HepG2 (cell line): ENCODE results near the gene SPACA5B. TPM values are rescaled to one million over a fixed set of nuclear protein-coding genes. Genes with fewer than 3 reads are reported as not detected.

Source experiments
- ATAC-seq: fragments of 200-7000 bp; cut with Tn5 transposase; 3 replicates; pipeline ENCODE4 v1.9.1; 2020; ENCODE audit warnings: mild to moderate bottlenecking, moderate library complexity
- BruUV-seq: library from RNA; stranded (reverse); fragments of 400-500 nt; replicated peaks from 2 replicates; lab custom pipeline; 2021; lab: Mats Ljungman, UMichigan
- CTCF ChIA-PET: fragments of 300-600 bp; formaldehyde crosslinking; extraction: SDS; loops from one replicate; lab custom pipeline; 2021; ENCODE audit warnings: low total read pairs, inconsistent platforms, low intra/inter-chr PET ratio; lab: Yijun Ruan, JAX
- POLR2A ChIA-PET: fragments of 350-600 bp; sonication (Branson Sonifier 250); formaldehyde crosslinking; loops from one replicate; lab custom pipeline; 2020; ENCODE audit warnings: antibody characterized with exemption, inconsistent platforms; lab: Yijun Ruan, JAX
- DNase-seq: peaks from one replicate; pipeline ENCODE4 v3.0.0-alpha.2; 2015; ENCODE audit warnings: low spot score
- FAIRE-seq: peaks from 3 replicates; lab custom pipeline; 2011; peaks lifted over from hg19 to GRCh38; lab: Jason Lieb, UNC
- H2AFZ ChIP-seq: one replicate; pipeline ENCODE4 v1.6.1; 2011; ENCODE audit warnings: low read length, inconsistent platforms
- H3K27ac ChIP-seq: fragments of 300-600 bp; 3 replicates; pipeline ENCODE4 v1.8.0; 2011; ENCODE audit warnings: mixed run types, mild to moderate bottlenecking, mixed read lengths, low read length, inconsistent platforms; ENCODE audit not compliant: insufficient read depth; ENCODE audit errors: extremely low read length
- H3K27me3 ChIP-seq, 2 experiments: fragments of 200-600 bp in 1 of 2; 2 replicates in 1 of 2; 3 replicates in 1 of 2; pipeline versions ENCODE4 v1.6.0 to v1.8.0; 2011; ENCODE audit warnings: low read length in 2 of 2, mild to moderate bottlenecking in 2 of 2, moderate library complexity in 2 of 2, inconsistent platforms in 1 of 2; ENCODE audit not compliant: insufficient read depth in 2 of 2, control insufficient read depth in 1 of 2
- H3K36me3 ChIP-seq, 2 experiments: fragments of 200-600 bp in 1 of 2; replicated peaks in 1 of 2; 2 replicates in 1 of 2; 3 replicates in 1 of 2; pipeline versions ENCODE4 v1.5.1 to v1.8.0; 2011; ENCODE audit warnings: low read length in 2 of 2, inconsistent platforms in 1 of 2; ENCODE audit not compliant: insufficient read depth in 2 of 2, control insufficient read depth in 1 of 2
- H3K4me1 ChIP-seq: 2 replicates; pipeline ENCODE4 v1.5.1; 2012; ENCODE audit warnings: low read length, inconsistent platforms; ENCODE audit not compliant: insufficient read depth
- H3K4me2 ChIP-seq: 2 replicates; pipeline ENCODE4 v1.6.0; 2011; ENCODE audit warnings: low read depth, low read length, inconsistent platforms
- H3K4me3 ChIP-seq, 3 experiments: fragments of 200-600 bp in 1 of 3; sonication (generic), shearing (Covaris generic) in 1 of 3; replicated peaks in 1 of 3; 2 replicates each; pipeline ENCODE4 v1.5.1; 2011 to 2016; ENCODE audit warnings: low read length in 3 of 3, inconsistent platforms in 2 of 3, low read depth in 2 of 3, mild to moderate bottlenecking in 2 of 3, control low read depth in 1 of 3, mixed read lengths in 1 of 3; ENCODE audit not compliant: insufficient read depth in 1 of 3
- H3K79me2 ChIP-seq: one replicate; pipeline ENCODE4 v1.6.1; 2011; ENCODE audit warnings: low read length, inconsistent platforms; ENCODE audit not compliant: insufficient read depth
- H3K9ac ChIP-seq: 2 replicates; pipeline ENCODE4 v1.6.0; 2011; ENCODE audit warnings: mild to moderate bottlenecking, low read depth, low read length, inconsistent platforms; ENCODE audit not compliant: insufficient read depth
- H3K9me3 ChIP-seq: 2 replicates; pipeline ENCODE4 v1.5.1; 2012; ENCODE audit warnings: mild to moderate bottlenecking, low read length
- H4K20me1 ChIP-seq: 2 replicates; pipeline ENCODE4 v1.6.0; 2011; ENCODE audit warnings: inconsistent platforms, mild to moderate bottlenecking, low read length, moderate library complexity; ENCODE audit not compliant: insufficient read depth
- ARNT ChIP-seq: fragments of 450-650 bp; IDR thresholded peaks from 2 replicates; pipeline ENCODE4 v1.6.1; 2017
- HNF4A ChIP-seq: sonication (generic); formaldehyde crosslinking; IDR thresholded peaks from 2 replicates; pipeline ENCODE4 v1.4.0; 2020; ENCODE audit warnings: missing genetic modification reagents
- NFATC3 ChIP-seq: sonication (generic); formaldehyde crosslinking; IDR thresholded peaks from 2 replicates; pipeline ENCODE4 v1.5.1; 2020; ENCODE audit warnings: mild to moderate bottlenecking, missing genetic modification reagents
- PPARG ChIP-seq: conservative IDR thresholded peaks from 2 replicates; pipeline ENCODE4 v1.6.1; 2016; ENCODE audit warnings: missing biosample characterization, missing genetic modification reagents
- SAFB2 ChIP-seq: sonication (generic); formaldehyde crosslinking; IDR thresholded peaks from 2 replicates; pipeline ENCODE4 v1.5.1; 2020; ENCODE audit warnings: missing genetic modification reagents, low read depth, mild to moderate bottlenecking, borderline replicate concordance
- UBTF ChIP-seq: sonication (generic); formaldehyde crosslinking; IDR thresholded peaks from 2 replicates; pipeline ENCODE4 v1.4.0; 2020; ENCODE audit warnings: mild to moderate bottlenecking, missing genetic modification reagents
- ZNF446 ChIP-seq: sonication (generic); formaldehyde crosslinking; IDR thresholded peaks from 2 replicates; pipeline ENCODE4 v1.5.0; 2020; ENCODE audit warnings: mild to moderate bottlenecking, missing genetic modification reagents
- ZNF501 ChIP-seq: sonication (generic); formaldehyde crosslinking; IDR thresholded peaks from 2 replicates; pipeline ENCODE4 v1.5.1; 2020; ENCODE audit warnings: mild to moderate bottlenecking, moderate library complexity, missing genetic modification reagents
- ZNF570 ChIP-seq: sonication (generic); formaldehyde crosslinking; IDR thresholded peaks from 2 replicates; pipeline ENCODE4 v1.4.0; 2020; ENCODE audit warnings: mild to moderate bottlenecking, missing genetic modification reagents, borderline replicate concordance
- ZNF672 ChIP-seq: sonication (generic); formaldehyde crosslinking; IDR thresholded peaks from 2 replicates; pipeline ENCODE4 v1.8.1; 2022; ENCODE audit warnings: missing genetic modification reagents
- ZNF772 ChIP-seq: sonication (generic); formaldehyde crosslinking; IDR thresholded peaks from 2 replicates; pipeline ENCODE4 v1.5.0; 2020; ENCODE audit warnings: mild to moderate bottlenecking, missing genetic modification reagents
- whole genome bisulfite sequencing: methylation state at CpG from one replicate; pipeline ENCODE4 v1.1.6; 2017; ENCODE audit warnings: low lambda C conversion rate; 5-methylcytosine and 5-hydroxymethylcytosine counted together
- in situ Hi-C: cut with HindIII; loops from 2 replicates; pipeline ENCODE4 v1.10.0; 2017; ENCODE audit warnings: low pct_unique_long_range_greater_than_20kb; ENCODE audit not compliant: extremely low pct_ligation_motif_present
- intact Hi-C: fragments of 100-400 bp; cut with micrococcal nuclease; formaldehyde crosslinking; loops from one replicate; pipeline ENCODE4 v1.10.0; 2022; ENCODE audit not compliant: unreplicated experiment
- polyA plus RNA-seq, 8 experiments: library from polyadenylated mRNA; depleted of rRNA in 3 of 8; stranded (reverse) in 7 of 8; unstranded in 1 of 8; fragments of >200 nt; fragmentation: Illumina TruSeq in 4 of 8; extraction: Trizol in 4 of 8; gene quantifications; 2 replicates each; pipeline versions ENCODE4 v1.2.1 to v1.2.3, GENCODE V29; 2011 to 2016; ENCODE audit warnings: low read depth in 4 of 8, missing spikeins in 1 of 8, mixed read lengths in 1 of 8; ENCODE audit not compliant: insufficient read depth in 1 of 8
- total RNA-seq, 5 experiments: library from RNA; depleted of rRNA; stranded (reverse); fragments of >200 nt; fragmentation: Illumina TruSeq; extraction: Trizol; gene quantifications; 2 replicates each; pipeline ENCODE4 v1.2.3, GENCODE V29; 2016; ENCODE audit warnings: low read depth in 1 of 5
- TF ChIP-seq, protein P1 (sequence below): sonication (generic); formaldehyde crosslinking; IDR thresholded peaks from 2 replicates; pipeline ENCODE4 v1.4.0; 2020; ENCODE audit warnings: missing genetic modification reagents, mild to moderate bottlenecking, borderline replicate concordance
- TF ChIP-seq, protein P2 (sequence below): IDR thresholded peaks from 2 replicates; pipeline ENCODE4 v1.6.1; 2016; ENCODE audit warnings: missing compliant biosample characterization, missing genetic modification reagents, borderline replicate concordance

SPACA5B gene
- total and polyA plus RNA-seq, 2 of the 13 experiments (the other 11 are each of a cell fraction or from before 2014, with no cell fraction given): not detected

GRCh38 chrX:48101443-48101842 is 29.0 kb upstream of the SPACA5B start:
- POLR2A ChIA-PET: no interaction called here
- CTCF ChIA-PET: no interaction called here
- H4K20me1 ChIP-seq: no peaks in the 10 kb centered on the region
- H3K9me3 ChIP-seq: no peaks in the 10 kb centered on the region
- no peak overlapping the region for H3K4me2 ChIP-seq
- ATAC-seq: no peak
- H2AFZ ChIP-seq: no peak overlapping the region
- H3K36me3 ChIP-seq: no peaks in the 10 kb centered on the region
- H3K9ac ChIP-seq: no peak overlapping the region
- no peaks in the 10 kb centered on the region for H3K79me2 ChIP-seq
- TF ChIP-seq PPARG (CRISPR knock-in tag) (no peak), HNF4A (CRISPR knock-in tag) (peak; percentile 11; the same call in 1 of the 2 replicates), ZNF672 (no peak), ARNT (no peak)
- TF ChIP-seq, protein P1, sequence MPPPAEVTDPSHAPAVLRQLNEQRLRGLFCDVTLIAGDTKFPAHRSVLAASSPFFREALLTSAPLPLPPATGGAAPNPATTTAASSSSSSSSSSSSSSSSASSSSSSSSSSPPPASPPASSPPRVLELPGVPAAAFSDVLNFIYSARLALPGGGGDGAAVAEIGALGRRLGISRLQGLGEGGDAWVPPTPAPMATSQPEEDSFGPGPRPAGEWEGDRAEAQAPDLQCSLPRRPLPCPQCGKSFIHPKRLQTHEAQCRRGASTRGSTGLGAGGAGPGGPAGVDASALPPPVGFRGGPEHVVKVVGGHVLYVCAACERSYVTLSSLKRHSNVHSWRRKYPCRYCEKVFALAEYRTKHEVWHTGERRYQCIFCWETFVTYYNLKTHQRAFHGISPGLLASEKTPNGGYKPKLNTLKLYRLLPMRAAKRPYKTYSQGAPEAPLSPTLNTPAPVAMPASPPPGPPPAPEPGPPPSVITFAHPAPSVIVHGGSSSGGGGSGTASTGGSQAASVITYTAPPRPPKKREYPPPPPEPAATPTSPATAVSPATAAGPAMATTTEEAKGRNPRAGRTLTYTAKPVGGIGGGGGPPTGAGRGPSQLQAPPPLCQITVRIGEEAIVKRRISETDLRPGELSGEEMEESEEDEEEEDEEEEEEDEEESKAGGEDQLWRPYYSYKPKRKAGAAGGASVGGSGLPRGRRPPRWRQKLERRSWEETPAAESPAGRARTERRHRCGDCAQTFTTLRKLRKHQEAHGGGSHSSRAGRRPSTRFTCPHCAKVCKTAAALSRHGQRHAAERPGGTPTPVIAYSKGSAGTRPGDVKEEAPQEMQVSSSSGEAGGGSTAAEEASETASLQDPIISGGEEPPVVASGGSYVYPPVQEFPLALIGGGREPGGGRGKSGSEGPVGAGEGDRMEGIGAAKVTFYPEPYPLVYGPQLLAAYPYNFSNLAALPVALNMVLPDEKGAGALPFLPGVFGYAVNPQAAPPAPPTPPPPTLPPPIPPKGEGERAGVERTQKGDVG (CRISPR knock-in tag): no peak
- TF ChIP-seq, all 625 proteins: peak for 1
- no peak overlapping the region for H3K4me3 ChIP-seq
- in situ Hi-C loops: no loop called here
- WGBS: 92% methylated on average over 2 of the region's 3 CpGs
- no peak overlapping the region for H3K27ac ChIP-seq
- no peaks in the 10 kb centered on the region for H3K4me1 ChIP-seq
- H3K27me3 ChIP-seq: no peaks in the 10 kb centered on the region
- FAIRE-seq: no peak
- no TSS peak for BruUV-seq
- no peak for DNase-seq
- intact Hi-C loops: no loop called here

GRCh38 chrX:48102874-48103374 is 27.5 kb upstream of the SPACA5B start:
- POLR2A ChIA-PET: no interaction called here
- no peak for FAIRE-seq
- TF ChIP-seq ZNF570 (CRISPR knock-in tag) (no peak), SAFB2 (CRISPR knock-in tag) (no peak), ZNF772 (CRISPR knock-in tag) (no peak), NFATC3 (CRISPR knock-in tag) (no peak), ZNF446 (no peak), UBTF (CRISPR knock-in tag) (no peak), ZNF501 (CRISPR knock-in tag) (no peak)
- TF ChIP-seq, protein P2, sequence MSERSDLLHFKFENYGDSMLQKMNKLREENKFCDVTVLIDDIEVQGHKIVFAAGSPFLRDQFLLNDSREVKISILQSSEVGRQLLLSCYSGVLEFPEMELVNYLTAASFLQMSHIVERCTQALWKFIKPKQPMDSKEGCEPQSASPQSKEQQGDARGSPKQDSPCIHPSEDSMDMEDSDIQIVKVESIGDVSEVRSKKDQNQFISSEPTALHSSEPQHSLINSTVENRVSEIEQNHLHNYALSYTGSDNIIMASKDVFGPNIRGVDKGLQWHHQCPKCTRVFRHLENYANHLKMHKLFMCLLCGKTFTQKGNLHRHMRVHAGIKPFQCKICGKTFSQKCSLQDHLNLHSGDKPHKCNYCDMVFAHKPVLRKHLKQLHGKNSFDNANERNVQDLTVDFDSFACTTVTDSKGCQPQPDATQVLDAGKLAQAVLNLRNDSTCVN: no peak

More at GRCh38 chrX:48102874-48103374, 27.5 kb upstream of the SPACA5B start:
- intact Hi-C loops: no loop called here
- DNase-seq: no peak
- Histone ChIP-seq H3K36me3 (no peaks in the 10 kb centered on the region), H3K27me3 (no peaks in the 10 kb centered on the region), H3K27ac (no peak overlapping the region), H2AFZ (no peak overlapping the region), H3K4me3 (no peak overlapping the region), H3K4me1 (no peaks in the 10 kb centered on the region), H4K20me1 (no peaks in the 10 kb centered on the region), H3K79me2 (no peaks in the 10 kb centered on the region), H3K4me2 (no peak overlapping the region), H3K9me3 (no peaks in the 10 kb centered on the region), H3K9ac (no peak overlapping the region)
- no TSS peak for BruUV-seq
- ATAC-seq: no peak
- in situ Hi-C loops: no loop called here
- WGBS: 59% methylated on average over 6 of the region's 6 CpGs
- CTCF ChIA-PET: no interaction called here
